GM21360 (cell line): ENCODE measurements around the gene KIF19.

Experiments
- ATAC-seq: cut with Tn5 transposase; IDR thresholded peaks from one replicate; pipeline ENCODE4 v1.9.1; 2021; ENCODE audit warnings: mild to moderate bottlenecking, moderate library complexity; ENCODE audit not compliant: unreplicated experiment

Gene KIF19

GRCh38 chr17:74339537-74340195, 13.6 kb downstream of the KIF19 start:
- no peak for ATAC-seq

DNA sequence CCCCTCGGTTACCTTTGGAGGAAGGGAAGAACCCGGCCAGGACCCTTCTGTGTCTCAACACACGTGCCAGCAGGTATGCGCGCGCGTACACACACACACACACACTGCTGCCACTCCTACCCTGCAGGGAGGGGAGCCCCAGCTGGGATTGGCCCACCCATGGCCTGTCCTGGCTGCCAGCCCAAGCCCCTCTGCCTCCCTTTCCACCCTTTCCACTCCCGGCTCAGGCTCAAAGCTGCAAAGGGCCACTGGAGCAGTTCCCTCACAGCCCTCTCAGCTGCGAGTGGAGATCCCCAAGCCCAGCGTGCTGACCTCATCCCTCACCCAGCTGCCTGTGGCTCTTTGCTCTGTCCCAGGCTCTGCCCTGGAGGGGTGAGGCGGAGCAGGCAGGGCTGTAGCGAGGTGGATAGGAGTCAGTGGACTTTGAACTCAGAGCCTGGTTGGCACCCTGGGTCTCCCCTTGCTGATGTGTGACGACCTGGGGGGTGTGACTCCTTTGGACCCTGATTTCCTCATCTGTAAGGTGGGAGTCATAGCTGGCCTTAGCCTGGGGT, 14.5 kb downstream of the KIF19 start:
- ATAC-seq = no peak

- no peak for ATAC-seq
Observed at GRCh38 chr17:74342224-74342623, 16.2 kb downstream of the KIF19 start.

GRCh38 chr17:74343121-74343520, 17.1 kb downstream of the KIF19 start:
- no peak for ATAC-seq

- ATAC-seq = no peak
Observed at GRCh38 chr17:74343526-74344284, 17.7 kb downstream of the KIF19 start.

DNA sequence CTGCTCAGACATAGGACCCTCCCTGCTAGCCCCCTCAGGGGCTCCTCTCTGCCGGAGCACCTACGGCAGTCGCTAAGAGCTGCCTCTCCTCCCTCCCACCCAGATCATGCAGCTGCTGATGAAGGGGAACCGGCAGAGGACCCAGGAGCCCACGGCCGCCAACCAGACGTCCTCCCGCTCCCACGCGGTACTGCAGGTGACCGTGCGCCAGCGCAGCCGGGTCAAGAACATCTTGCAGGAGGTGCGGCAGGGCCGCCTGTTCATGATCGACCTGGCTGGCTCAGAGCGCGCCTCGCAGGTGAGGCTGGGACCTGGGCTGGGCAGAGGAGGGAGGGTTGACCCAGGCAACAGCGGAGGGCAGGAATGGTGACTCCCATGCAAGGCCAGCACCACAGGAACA, 18.6 kb downstream of the KIF19 start:
- ATAC-seq = no peak

GRCh38 chr17:74345433-74346241, 19.6 kb downstream of the KIF19 start:
- no peak for ATAC-seq

GRCh38 chr17:74347646-74348045, 21.6 kb downstream of the KIF19 start:
- no peak for ATAC-seq

- no peak for ATAC-seq
Observed at GRCh38 chr17:74349120-74349519, 23.1 kb downstream of the KIF19 start.

DNA sequence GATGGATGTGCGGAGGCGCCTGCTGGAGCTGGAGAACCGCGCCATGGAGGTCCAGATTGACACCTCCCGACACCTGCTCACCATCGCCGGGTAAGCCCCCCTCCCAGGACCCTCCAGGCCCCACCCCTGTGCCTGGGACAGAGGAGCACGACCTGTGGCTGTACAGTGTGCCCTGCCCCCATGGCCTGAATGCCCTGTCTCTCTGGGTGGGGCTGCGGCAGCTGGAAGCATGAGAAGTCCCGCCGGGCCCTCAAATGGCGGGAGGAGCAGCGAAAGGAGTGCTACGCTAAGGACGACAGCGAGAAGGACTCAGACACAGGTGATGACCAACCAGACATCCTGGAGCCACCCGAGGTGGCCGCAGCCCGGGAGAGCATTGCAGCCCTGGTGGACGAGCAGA, 24.5 kb downstream of the KIF19 start:
- no peak for ATAC-seq

- ATAC-seq = no peak
Observed at GRCh38 chr17:74351552-74352210, 25.7 kb downstream of the KIF19 start.

- ATAC-seq = no peak
Observed at GRCh38 chr17:74353446-74354060, 27.5 kb downstream of the KIF19 start.

- ATAC-seq = no peak
Observed at GRCh38 chr17:74354123-74354522, 28.1 kb downstream of the KIF19 start.

DNA sequence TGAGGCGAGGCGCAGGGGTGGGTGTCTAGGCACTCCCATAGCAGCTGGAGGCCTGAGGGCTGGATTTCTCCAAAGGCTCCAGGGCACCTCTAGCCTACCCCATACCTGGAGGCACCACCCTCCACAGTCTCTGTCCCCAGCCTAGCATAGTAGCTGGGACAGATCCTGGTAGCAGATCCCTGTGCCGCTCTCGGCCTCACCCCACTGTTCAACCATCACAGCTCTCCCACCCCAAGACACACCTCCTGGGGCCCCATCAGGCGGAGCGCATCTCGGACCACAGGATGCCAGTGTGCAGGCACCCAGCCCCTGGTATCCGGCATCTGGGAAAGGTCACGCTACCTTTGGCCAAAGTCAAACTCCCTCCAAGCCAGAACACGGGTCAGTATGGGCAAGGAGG, 28.5 kb downstream of the KIF19 start:
- ATAC-seq = no peak

- ATAC-seq = no peak
Observed at GRCh38 chr17:74355065-74355464, 29.0 kb downstream of the KIF19 start.

DNA sequence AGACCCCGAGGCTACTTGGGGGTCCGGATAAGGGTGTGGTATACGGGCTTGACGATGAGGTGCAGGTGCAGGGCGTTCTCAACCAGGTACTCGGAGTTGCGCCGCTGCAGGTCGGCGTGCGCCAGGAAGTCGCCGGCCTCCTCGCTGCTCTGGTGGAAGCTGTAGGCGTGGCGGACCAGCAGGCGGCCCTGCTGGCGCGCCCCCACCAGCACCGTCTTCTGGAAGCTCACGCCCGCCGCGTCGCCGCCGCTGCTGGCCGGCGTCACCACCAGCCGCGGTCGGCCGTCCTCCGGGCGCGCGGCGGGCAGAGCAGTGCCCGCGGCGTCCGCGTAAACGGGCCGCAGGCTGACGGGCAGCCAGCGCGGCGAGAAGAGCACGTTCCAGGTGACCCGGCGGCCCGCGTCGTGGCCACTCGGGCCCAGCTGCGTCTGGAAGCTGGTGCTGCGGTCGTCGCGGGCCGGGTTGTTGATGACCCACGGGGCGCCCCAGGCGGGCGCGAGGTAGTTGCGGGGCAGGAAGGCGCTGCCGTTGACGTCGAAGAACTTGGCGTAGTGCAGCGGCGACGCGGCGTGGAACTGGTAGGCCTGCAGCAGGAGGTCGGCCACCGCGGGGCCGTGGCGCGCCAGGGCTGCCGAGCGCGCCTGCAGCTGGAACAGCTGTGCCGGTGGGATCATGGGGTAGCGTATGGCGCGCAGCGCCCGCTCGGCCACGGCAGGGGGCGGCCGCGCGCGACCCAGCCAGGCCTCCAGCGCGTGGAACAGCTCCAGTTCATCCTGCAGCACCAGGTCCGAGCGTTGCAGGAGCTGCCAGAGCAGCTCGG, 30.8 kb downstream of the KIF19 start:
- no peak for ATAC-seq

- no peak for ATAC-seq
Observed at GRCh38 chr17:74357466-74357809, 31.4 kb downstream of the KIF19 start.

GRCh38 chr17:74358697-74359096, 32.7 kb downstream of the KIF19 start:
- no peak for ATAC-seq

DNA sequence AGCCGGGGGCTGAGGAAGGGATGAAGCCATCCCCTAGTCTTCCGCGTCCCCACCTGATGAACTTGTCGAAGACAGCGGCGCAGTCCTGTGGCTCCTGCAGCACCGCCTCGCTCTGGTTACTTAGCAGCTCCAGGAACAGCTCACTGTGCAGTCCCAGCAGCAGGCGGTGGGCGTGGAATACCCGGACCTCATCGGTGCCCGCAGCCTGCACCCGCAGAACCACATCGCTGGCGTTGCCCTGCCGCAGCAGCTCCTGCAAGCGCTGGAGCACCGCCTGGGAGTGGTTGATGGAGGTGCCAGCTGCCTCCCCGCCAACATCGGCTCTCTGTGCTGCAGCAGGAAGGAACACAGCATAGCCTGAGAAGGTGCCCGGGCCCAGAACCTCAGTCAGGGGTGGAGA, 33.9 kb downstream of the KIF19 start:
- no peak for ATAC-seq

DNA sequence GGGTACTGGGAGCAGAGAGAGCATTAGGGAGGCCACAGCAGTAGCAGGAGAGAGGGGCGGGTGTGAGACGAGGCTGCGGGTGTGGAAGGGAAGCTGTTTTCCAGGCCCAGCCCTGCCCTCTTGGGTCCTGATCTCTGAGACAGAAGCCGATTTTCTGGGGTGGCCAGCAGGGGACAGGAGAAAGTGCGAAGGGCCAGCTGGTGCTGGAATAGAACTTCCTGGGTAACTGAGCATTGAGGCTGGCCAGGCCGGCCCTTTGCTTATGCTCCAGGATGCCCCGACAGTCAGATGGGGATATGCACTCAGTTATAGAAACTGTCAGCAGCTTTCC, 34.8 kb downstream of the KIF19 start:
- ATAC-seq = no peak
